Measurements from ENCODE around the gene NCR3LG1.

The NCR3LG1 gene

GRCh38 chr11:17333799-17334586 lies 17.6 kb upstream of the NCR3LG1 start:
- no peak for DNase-seq (ENCODE audit: low read depth in 1 of 2, low spot score in 1 of 2)
- Histone ChIP-seq H3K27me3 (ENCODE audit: insufficient read depth, poor library complexity, severe bottlenecking) (no peaks in the 10 kb centered on the region), H3K27ac (replicated peaks) (no peak overlapping the region), H3K4me3 (replicated peaks; ENCODE audit: insufficient read depth, low read length) (no peak overlapping the region)
- TF ChIP-seq GABPA (IDR thresholded peaks at IDR 0.05; ENCODE audit: low read depth) (no peak), POLR2AphosphoS5 (IDR thresholded peaks at IDR 0.05; ENCODE audit: low read depth) (peak; percentile 9; the same call in 1 of the 2 replicates)

GRCh38 chr11:17343257-17343656 lies 8.3 kb upstream of the NCR3LG1 start:
- DNase-seq (ENCODE audit: low read depth in 1 of 2, low spot score in 1 of 2): no peak
- TF ChIP-seq CTCF (IDR thresholded peaks at IDR 0.05; ENCODE audit: insufficient read depth, low read length): no peak
- TF ChIP-seq REST (IDR thresholded peaks at IDR 0.05; ENCODE audit: insufficient replicate concordance, low read depth): no peak
- no peak for TF ChIP-seq GABPA (IDR thresholded peaks at IDR 0.05; ENCODE audit: low read depth)
- no peak for TF ChIP-seq POLR2AphosphoS5 (IDR thresholded peaks at IDR 0.05; ENCODE audit: low read depth)
- TF ChIP-seq SPI1 (IDR thresholded peaks at IDR 0.05; ENCODE audit: borderline replicate concordance, low read depth): no peak
- H3K27me3 ChIP-seq (ENCODE audit: insufficient read depth, poor library complexity, severe bottlenecking): no peaks in the 10 kb centered on the region
- no peak overlapping the region for H3K27ac ChIP-seq (replicated peaks)
- no peak overlapping the region for H3K4me3 ChIP-seq (replicated peaks; ENCODE audit: insufficient read depth, low read length)

- TF ChIP-seq REST (IDR thresholded peaks at IDR 0.05; ENCODE audit: insufficient replicate concordance, low read depth): no peak
- TF ChIP-seq GABPA (IDR thresholded peaks at IDR 0.05; ENCODE audit: low read depth): no peak
- TF ChIP-seq SPI1 (IDR thresholded peaks at IDR 0.05; ENCODE audit: borderline replicate concordance, low read depth): no peak
- no peak for TF ChIP-seq CTCF (IDR thresholded peaks at IDR 0.05; ENCODE audit: insufficient read depth, low read length)
- no peak for TF ChIP-seq POLR2AphosphoS5 (IDR thresholded peaks at IDR 0.05; ENCODE audit: low read depth)
- Histone ChIP-seq H3K27ac (replicated peaks) (no peak overlapping the region), H3K27me3 (ENCODE audit: insufficient read depth, poor library complexity, severe bottlenecking) (no peaks in the 10 kb centered on the region), H3K4me3 (replicated peaks; ENCODE audit: insufficient read depth, low read length) (no peak overlapping the region)
- no peak for DNase-seq (ENCODE audit: low read depth in 1 of 2, low spot score in 1 of 2)
Measured at GRCh38 chr11:17343907-17344306, 7.7 kb upstream of the NCR3LG1 start.

GRCh38 chr11:17347676-17348075 lies 3.9 kb upstream of the NCR3LG1 start:
- no peak overlapping the region for H3K27ac ChIP-seq (replicated peaks)
- no peaks in the 10 kb centered on the region for H3K27me3 ChIP-seq (ENCODE audit: insufficient read depth, poor library complexity, severe bottlenecking)
- no peak for DNase-seq (ENCODE audit: low read depth in 1 of 2, low spot score in 1 of 2)
- H3K4me3 ChIP-seq (replicated peaks; ENCODE audit: insufficient read depth, low read length): no peak overlapping the region
- TF ChIP-seq POLR2AphosphoS5 (IDR thresholded peaks at IDR 0.05; ENCODE audit: low read depth): no peak
- TF ChIP-seq GABPA (IDR thresholded peaks at IDR 0.05; ENCODE audit: low read depth): no peak
- no peak for TF ChIP-seq CTCF (IDR thresholded peaks at IDR 0.05; ENCODE audit: insufficient read depth, low read length)
- no peak for TF ChIP-seq SPI1 (IDR thresholded peaks at IDR 0.05; ENCODE audit: borderline replicate concordance, low read depth)
- no peak for TF ChIP-seq REST (IDR thresholded peaks at IDR 0.05; ENCODE audit: insufficient replicate concordance, low read depth)
